K562 (cell line): ENCODE results near the gene UBE2A. TPM values are rescaled to one million over a fixed set of nuclear protein-coding genes. Genes with fewer than 3 reads are reported as not detected.

Experiments
- ARID1B ChIP-seq: fragments of 450-650 bp; IDR thresholded peaks from 2 replicates; pipeline ENCODE4 v1.6.1; 2016; ENCODE audit warnings: antibody characterized with exemption, mild to moderate bottlenecking, inconsistent platforms
- ETV6 ChIP-seq, 3 experiments: fragments of 150-350 bp in 1 of 3; sonication (generic) in 1 of 3; formaldehyde crosslinking in 1 of 3; IDR thresholded peaks; 2 replicates each; pipeline versions ENCODE4 v1.6.1 to v1.8.0; 2014 to 2022; ENCODE audit warnings: borderline replicate concordance in 2 of 3, low read depth in 2 of 3, antibody characterized with exemption in 1 of 3, low read length in 1 of 3, mild to moderate bottlenecking in 1 of 3, missing genetic modification reagents in 1 of 3
- L3MBTL2 ChIP-seq: fragments of 450-650 bp; IDR thresholded peaks from 2 replicates; pipeline ENCODE4 v1.6.1; 2016; ENCODE audit warnings: mild to moderate bottlenecking, moderate library complexity
- NUFIP1 ChIP-seq: fragments of 450-650 bp; IDR thresholded peaks from 2 replicates; pipeline ENCODE4 v1.6.1; 2018; ENCODE audit not compliant: partially characterized antibody
- POLR2AphosphoS5 ChIP-seq: IDR thresholded peaks from 2 replicates; pipeline ENCODE4 v1.6.1; 2011; ENCODE audit warnings: mild to moderate bottlenecking, low read depth, low read length, moderate library complexity; ENCODE audit not compliant: control insufficient read depth, insufficient read depth
- RNF2 ChIP-seq: sonication (generic); IDR thresholded peaks from 2 replicates; pipeline ENCODE4 v1.6.1; 2016
- SRSF7 ChIP-seq: fragments of 200-400 bp; formaldehyde crosslinking; optimal IDR thresholded peaks from 2 replicates; pipeline ENCODE3; 2017; ENCODE audit warnings: mild to moderate bottlenecking, low read depth, low read length
- ZNF507 ChIP-seq: conservative IDR thresholded peaks from 2 replicates; pipeline ENCODE4 v1.6.1; 2017; ENCODE audit warnings: missing genetic modification characterization, missing compliant biosample characterization
- ZNF76 ChIP-seq: fragments of 250-450 bp; sonication (Bioruptor Pico); IDR thresholded peaks from 2 replicates; pipeline ENCODE4 v1.4.0; 2020; ENCODE audit warnings: mild to moderate bottlenecking, moderate library complexity, borderline replicate concordance
- polyA plus RNA-seq, 8 experiments: library from polyadenylated mRNA; depleted of rRNA in 4 of 8; stranded (reverse) in 5 of 8; unstranded in 3 of 8; fragments of >200 nt; fragmentation: Nextera tagmentation in 2 of 8; fragmentation: Illumina TruSeq in 1 of 8; extraction: Ambion mirVana in 2 of 8; extraction: Trizol in 1 of 8; gene quantifications; 2 replicates each; pipeline versions ENCODE4 v1.2.1 to v1.2.3, GENCODE V29; 2011 to 2014; ENCODE audit warnings: inconsistent platforms in 1 of 8, missing spikeins in 1 of 8
- total RNA-seq, 7 experiments: library from RNA; depleted of rRNA in 6 of 7; stranded (reverse); fragments of >200 nt in 6 of 7; fragmentation: Illumina TruSeq in 2 of 7; extraction: Trizol in 2 of 7; gene quantifications; 2 replicates each; pipeline versions ENCODE4 v1.2.1 to v1.2.3, GENCODE V29; 2011 to 2021; ENCODE audit warnings: low replicate concordance in 1 of 7
- TF ChIP-seq, protein P1 (sequence below): fragments of 450-650 bp; IDR thresholded peaks from 2 replicates; pipeline ENCODE4 v1.6.1; 2016; ENCODE audit warnings: low read depth
- TF ChIP-seq, protein P2 (sequence below), 2 experiments: fragments of 450-650 bp; IDR thresholded peaks; 2 replicates each; pipeline ENCODE4 v1.6.1; 2016
- TF ChIP-seq, protein P3 (sequence below): sonication (generic); formaldehyde crosslinking; IDR thresholded peaks from 2 replicates; pipeline ENCODE4 v1.8.0; 2022; ENCODE audit warnings: missing genetic modification reagents, mild to moderate bottlenecking, borderline replicate concordance

UBE2A gene
- total and polyA plus RNA-seq, 9 of the 15 experiments (the other 6 are each of a cell fraction or from before 2014, with no cell fraction given) = 21.6 to 87.6 (median 47.8) TPM

DNA sequence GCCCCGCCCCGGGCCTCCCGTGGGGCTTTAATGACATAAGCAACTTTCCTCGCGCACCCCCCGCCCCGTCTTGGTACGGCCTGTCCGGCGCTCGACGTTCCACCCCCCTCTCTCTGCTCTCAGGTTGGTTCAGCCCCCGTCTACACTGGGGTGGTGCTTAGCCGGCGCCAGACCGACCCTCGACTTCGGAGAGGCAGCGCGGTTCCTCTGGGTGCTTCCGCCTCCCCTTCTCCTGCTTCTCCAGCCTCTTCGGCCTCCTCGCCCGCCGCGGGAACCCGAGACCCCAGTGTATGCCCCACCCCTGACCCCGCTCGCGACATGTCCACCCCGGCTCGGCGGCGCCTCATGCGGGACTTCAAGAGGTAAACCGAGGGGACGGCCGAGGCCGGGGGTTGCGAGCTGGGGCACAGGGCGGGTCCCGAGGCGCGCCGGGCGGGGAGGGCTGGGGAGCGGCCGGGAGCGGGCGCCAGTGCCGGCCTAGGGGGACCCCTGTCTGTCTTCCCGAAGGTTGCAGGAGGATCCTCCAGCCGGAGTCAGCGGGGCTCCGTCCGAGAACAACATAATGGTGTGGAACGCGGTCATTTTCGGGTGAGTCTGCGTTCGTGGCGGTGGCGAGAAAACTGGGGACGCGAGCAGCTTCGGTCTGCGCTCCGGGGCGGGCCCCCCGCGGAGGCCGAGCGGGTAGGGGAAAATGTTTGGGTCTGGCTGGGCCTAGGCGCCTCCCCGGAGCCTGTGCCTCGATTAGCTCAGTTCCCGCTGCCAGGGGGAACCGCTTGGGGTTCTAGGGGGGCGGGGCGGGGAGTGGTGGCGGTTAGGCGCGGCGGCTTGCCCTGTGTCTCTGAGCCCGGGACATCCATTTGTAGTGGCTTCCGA is at the start of gene UBE2A (continued):
- TF ChIP-seq, protein P1, sequence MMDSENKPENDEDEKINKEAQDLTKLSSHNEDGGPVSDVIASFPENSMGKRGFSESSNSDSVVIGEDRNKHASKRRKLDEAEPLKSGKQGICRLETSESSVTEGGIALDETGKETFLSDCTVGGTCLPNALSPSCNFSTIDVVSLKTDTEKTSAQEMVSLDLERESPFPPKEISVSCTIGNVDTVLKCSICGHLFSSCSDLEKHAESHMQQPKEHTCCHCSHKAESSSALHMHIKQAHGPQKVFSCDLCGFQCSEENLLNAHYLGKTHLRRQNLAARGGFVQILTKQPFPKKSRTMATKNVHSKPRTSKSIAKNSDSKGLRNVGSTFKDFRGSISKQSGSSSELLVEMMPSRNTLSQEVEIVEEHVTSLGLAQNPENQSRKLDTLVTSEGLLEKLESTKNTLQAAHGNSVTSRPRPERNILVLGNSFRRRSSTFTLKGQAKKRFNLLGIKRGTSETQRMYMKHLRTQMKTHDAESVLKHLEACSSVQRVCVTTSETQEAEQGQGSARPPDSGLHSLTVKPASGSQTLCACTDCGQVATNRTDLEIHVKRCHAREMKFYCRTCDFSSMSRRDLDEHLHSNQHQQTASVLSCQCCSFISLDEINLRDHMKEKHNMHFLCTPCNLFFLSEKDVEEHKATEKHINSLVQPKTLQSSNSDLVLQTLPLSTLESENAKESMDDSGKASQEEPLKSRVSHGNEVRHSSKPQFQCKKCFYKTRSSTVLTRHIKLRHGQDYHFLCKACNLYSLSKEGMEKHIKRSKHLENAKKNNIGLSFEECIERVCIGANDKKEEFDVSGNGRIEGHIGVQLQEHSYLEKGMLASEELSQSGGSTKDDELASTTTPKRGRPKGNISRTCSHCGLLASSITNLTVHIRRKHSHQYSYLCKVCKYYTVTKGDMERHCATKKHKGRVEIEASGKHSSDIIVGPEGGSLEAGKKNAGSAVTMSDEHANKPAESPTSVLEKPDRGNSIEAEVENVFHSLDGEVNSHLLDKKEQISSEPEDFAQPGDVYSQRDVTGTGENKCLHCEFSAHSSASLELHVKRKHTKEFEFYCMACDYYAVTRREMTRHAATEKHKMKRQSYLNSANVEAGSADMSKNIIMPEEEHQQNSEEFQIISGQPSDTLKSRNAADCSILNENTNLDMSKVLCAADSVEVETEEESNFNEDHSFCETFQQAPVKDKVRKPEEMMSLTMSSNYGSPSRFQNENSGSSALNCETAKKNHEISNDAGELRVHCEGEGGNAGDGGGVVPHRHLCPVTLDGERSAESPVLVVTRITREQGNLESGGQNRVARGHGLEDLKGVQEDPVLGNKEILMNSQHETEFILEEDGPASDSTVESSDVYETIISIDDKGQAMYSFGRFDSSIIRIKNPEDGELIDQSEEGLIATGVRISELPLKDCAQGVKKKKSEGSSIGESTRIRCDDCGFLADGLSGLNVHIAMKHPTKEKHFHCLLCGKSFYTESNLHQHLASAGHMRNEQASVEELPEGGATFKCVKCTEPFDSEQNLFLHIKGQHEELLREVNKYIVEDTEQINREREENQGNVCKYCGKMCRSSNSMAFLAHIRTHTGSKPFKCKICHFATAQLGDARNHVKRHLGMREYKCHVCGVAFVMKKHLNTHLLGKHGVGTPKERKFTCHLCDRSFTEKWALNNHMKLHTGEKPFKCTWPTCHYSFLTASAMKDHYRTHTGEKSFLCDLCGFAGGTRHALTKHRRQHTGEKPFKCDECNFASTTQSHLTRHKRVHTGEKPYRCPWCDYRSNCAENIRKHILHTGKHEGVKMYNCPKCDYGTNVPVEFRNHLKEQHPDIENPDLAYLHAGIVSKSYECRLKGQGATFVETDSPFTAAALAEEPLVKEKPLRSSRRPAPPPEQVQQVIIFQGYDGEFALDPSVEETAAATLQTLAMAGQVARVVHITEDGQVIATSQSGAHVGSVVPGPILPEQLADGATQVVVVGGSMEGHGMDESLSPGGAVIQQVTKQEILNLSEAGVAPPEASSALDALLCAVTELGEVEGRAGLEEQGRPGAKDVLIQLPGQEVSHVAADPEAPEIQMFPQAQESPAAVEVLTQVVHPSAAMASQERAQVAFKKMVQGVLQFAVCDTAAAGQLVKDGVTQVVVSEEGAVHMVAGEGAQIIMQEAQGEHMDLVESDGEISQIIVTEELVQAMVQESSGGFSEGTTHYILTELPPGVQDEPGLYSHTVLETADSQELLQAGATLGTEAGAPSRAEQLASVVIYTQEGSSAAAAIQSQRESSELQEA = no peak
- TF ChIP-seq ARID1B (peak; percentile 35; the same call in 1 of the 2 replicates), L3MBTL2 (peak; percentile 31), RNF2 (peak; percentile 46; the same call in 1 of the 2 replicates), ZNF76 (CRISPR knock-in tag) (no peak), NUFIP1 (no peak), SRSF7 (no peak), ZNF507 (tag) (no peak), POLR2AphosphoS5 (peak; percentile 82; the same call in 1 of the 2 replicates), ETV6 (IDR thresholded peaks at IDR 0.05; ENCODE audit: borderline replicate concordance in 1 of 2, low read depth in 2 of 2, low read length in 1 of 2) (no peak), ETV6 (CRISPR knock-in tag; IDR thresholded peaks at IDR 0.05; ENCODE audit: borderline replicate concordance) (0 out of 2 replicates have a peak, but pooled peaks have one; percentile 71)
- TF ChIP-seq, protein P2, sequence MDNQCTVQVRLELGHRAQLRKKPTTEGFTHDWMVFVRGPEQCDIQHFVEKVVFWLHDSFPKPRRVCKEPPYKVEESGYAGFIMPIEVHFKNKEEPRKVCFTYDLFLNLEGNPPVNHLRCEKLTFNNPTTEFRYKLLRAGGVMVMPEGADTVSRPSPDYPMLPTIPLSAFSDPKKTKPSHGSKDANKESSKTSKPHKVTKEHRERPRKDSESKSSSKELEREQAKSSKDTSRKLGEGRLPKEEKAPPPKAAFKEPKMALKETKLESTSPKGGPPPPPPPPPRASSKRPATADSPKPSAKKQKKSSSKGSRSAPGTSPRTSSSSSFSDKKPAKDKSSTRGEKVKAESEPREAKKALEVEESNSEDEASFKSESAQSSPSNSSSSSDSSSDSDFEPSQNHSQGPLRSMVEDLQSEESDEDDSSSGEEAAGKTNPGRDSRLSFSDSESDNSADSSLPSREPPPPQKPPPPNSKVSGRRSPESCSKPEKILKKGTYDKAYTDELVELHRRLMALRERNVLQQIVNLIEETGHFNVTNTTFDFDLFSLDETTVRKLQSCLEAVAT (IDR thresholded peaks at IDR 0.05) = peak in 1 of 2 experiments; percentile 8; a peak in 1 of 4 replicates
- TF ChIP-seq, protein P3, sequence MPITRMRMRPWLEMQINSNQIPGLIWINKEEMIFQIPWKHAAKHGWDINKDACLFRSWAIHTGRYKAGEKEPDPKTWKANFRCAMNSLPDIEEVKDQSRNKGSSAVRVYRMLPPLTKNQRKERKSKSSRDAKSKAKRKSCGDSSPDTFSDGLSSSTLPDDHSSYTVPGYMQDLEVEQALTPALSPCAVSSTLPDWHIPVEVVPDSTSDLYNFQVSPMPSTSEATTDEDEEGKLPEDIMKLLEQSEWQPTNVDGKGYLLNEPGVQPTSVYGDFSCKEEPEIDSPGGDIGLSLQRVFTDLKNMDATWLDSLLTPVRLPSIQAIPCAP = no peak
